ENCODE results near the gene HDAC8.

DNA sequence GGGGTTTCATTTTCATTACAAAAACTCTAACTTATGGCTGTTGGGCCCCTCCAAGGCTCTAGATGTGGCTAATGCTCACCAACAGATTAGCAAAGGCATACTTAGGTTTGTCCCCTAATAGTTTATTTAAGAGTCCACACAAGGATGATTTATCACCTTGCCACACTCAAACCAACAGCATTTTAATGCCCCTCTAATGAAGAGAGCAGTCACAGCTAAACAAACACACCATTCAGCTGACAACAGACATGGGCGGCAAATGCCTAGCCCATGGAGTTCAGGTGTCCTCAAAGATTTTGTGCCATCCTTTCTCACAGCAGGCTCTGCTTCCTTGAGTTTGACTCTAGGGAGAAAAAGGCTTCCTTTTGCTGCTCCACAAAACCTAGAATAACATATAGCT is 205.1 kb downstream of the HDAC8 start:
- TF ChIP-seq CTCF (IDR thresholded peaks at IDR 0.05): no peak
- no peak for TF ChIP-seq ZFX (IDR thresholded peaks at IDR 0.05; ENCODE audit: borderline replicate concordance)
